Lower leg skin (tissue), 3 donors: ENCODE data around the gene MISP.

Source experiments
- CTCF ChIP-seq, 3 donors: fragments of 450-650 bp; IDR thresholded peaks; one replicate each; pipeline ENCODE4 v1.5.1; 2016; ENCODE audit warnings: antibody characterized with exemption in 3 of 3, mild to moderate bottlenecking in 3 of 3, moderate library complexity in 2 of 3
- POLR2A ChIP-seq, 2 donors: fragments of 450-650 bp; IDR thresholded peaks; one replicate each; pipeline ENCODE4 v1.6.1; 2016 to 2017; ENCODE audit warnings: antibody characterized with exemption in 2 of 2, mild to moderate bottlenecking in 1 of 2, moderate library complexity in 1 of 2

GRCh38 chr19:778910-779653 lies 28.2 kb downstream of the MISP start:
- TF ChIP-seq CTCF (IDR thresholded peaks at IDR 0.05) (no peak), POLR2A (IDR thresholded peaks at IDR 0.05) (no peak)
